Ascending aorta (tissue), 2 donors: ENCODE results near the gene VEZF1. TPM values are rescaled to one million over a fixed set of nuclear protein-coding genes. Genes with fewer than 3 reads are reported as not detected.
"Not testable (repeated sequence)": the region's sequence is repeated elsewhere in the genome, so short reads cannot be mapped to it uniquely, and the experiment has no call there.

Source experiments
- DNase-seq, 2 donors: peaks; one replicate each; pipeline ENCODE4 v3.0.0-alpha.2; 2019; ENCODE audit warnings: low spot score in 2 of 2
- H3K27ac ChIP-seq, 2 donors: fragments of 200-600 bp; sonication (generic); one replicate each; pipeline ENCODE4 v1.5.1; 2016 to 2017; ENCODE audit warnings: mild to moderate bottlenecking in 1 of 2
- H3K27me3 ChIP-seq: fragments of 200-600 bp; sonication (generic); one replicate; pipeline ENCODE4 v1.5.1; 2017
- H3K36me3 ChIP-seq, 2 donors: fragments of 200-600 bp; sonication (generic); one replicate each; pipeline ENCODE4 v1.5.1; 2016
- H3K4me1 ChIP-seq, 2 donors: fragments of 200-600 bp; sonication (generic); one replicate each; pipeline ENCODE4 v1.5.1; 2016 to 2017; ENCODE audit warnings: mild to moderate bottlenecking in 1 of 2
- H3K4me3 ChIP-seq, 2 donors: fragments of 200-600 bp; sonication (generic); one replicate each; pipeline ENCODE4 v1.5.1; 2016 to 2017; ENCODE audit warnings: mild to moderate bottlenecking in 1 of 2
- H3K9me3 ChIP-seq, 2 donors: fragments of 200-600 bp; sonication (generic); one replicate each; pipeline ENCODE4 v1.5.1; 2016
- CTCF ChIP-seq, 3 experiments: fragments of 200-600 bp in 2 of 3; fragments of 450-650 bp in 1 of 3; sonication (generic) in 2 of 3; IDR thresholded peaks; one replicate each; pipeline ENCODE4 v1.5.1; 2016 to 2019; ENCODE audit warnings: antibody characterized with exemption in 3 of 3, mild to moderate bottlenecking in 1 of 3, moderate library complexity in 1 of 3
- intact Hi-C: fragments of 100-400 bp; cut with DNase I; formaldehyde crosslinking; loops from one replicate; pipeline ENCODE4 v1.15.1; 2023
- total RNA-seq: library from RNA; depleted of rRNA; stranded (reverse); fragments of >200 nt; gene quantifications from one replicate; pipeline ENCODE4 v1.1.0, GENCODE V29; 2016

VEZF1 gene
- total RNA-seq, 1 donor from 2014 or later: 47.4 TPM

GRCh38 chr17:57965521-57966160 lies 22.4 kb downstream of the VEZF1 start:
- intact Hi-C loops: no loop called here
- no peaks in the 10 kb centered on the region for H3K36me3 ChIP-seq
- no peaks in the 10 kb centered on the region for H3K27me3 ChIP-seq
- peak in 1 of 2 donors; percentile 55 for DNase-seq
- no peaks in the 10 kb centered on the region for H3K4me1 ChIP-seq
- H3K4me3 ChIP-seq: no peak overlapping the region
- no peaks in the 10 kb centered on the region for H3K9me3 ChIP-seq
- H3K27ac ChIP-seq: no peak overlapping the region
- no peak for TF ChIP-seq CTCF (IDR thresholded peaks at IDR 0.05)

- intact Hi-C loops: no loop called here
- Histone ChIP-seq H3K36me3 (no peaks in the 10 kb centered on the region), H3K27ac (no peak overlapping the region), H3K9me3 (no peaks in the 10 kb centered on the region), H3K4me3 (no peak overlapping the region), H3K4me1 (no peaks in the 10 kb centered on the region), H3K27me3 (no peaks in the 10 kb centered on the region)
- TF ChIP-seq CTCF (IDR thresholded peaks at IDR 0.05): no peak
- no peak for DNase-seq
Measured at GRCh38 chr17:57963149-57963511, 24.9 kb downstream of the VEZF1 start.

- intact Hi-C loops: no loop called here
- Histone ChIP-seq H3K36me3 (no peaks in the 10 kb centered on the region), H3K4me1 (no peaks in the 10 kb centered on the region), H3K27me3 (no peaks in the 10 kb centered on the region), H3K9me3 (no peaks in the 10 kb centered on the region), H3K27ac (no peak overlapping the region), H3K4me3 (no peak overlapping the region)
- peak in 1 of 2 donors; percentile 50 for DNase-seq
- no peak for TF ChIP-seq CTCF (IDR thresholded peaks at IDR 0.05)
Measured at GRCh38 chr17:57962279-57963148, 25.5 kb downstream of the VEZF1 start.

GRCh38 chr17:57959929-57960328 lies 28.1 kb downstream of the VEZF1 start:
- H3K36me3 ChIP-seq: no peaks in the 10 kb centered on the region
- H3K27me3 ChIP-seq: no peaks in the 10 kb centered on the region
- no peak overlapping the region for H3K27ac ChIP-seq
- H3K4me1 ChIP-seq: peaks cover 3 to 6% of the 10 kb centered on the region in 2 donors
- no peak overlapping the region for H3K4me3 ChIP-seq
- peak in 1 of 2 donors; percentile 18 for DNase-seq
- intact Hi-C loops: no loop called here
- no peaks in the 10 kb centered on the region for H3K9me3 ChIP-seq
- no peak for TF ChIP-seq CTCF (IDR thresholded peaks at IDR 0.05)

- H3K4me3 ChIP-seq, H3K9me3 ChIP-seq, H3K36me3 ChIP-seq, H3K27ac ChIP-seq, intact Hi-C loops, H3K27me3 ChIP-seq: not testable (repeated sequence)
- peak in 1 of 2 donors; percentile 34 for DNase-seq
- H3K4me1 ChIP-seq: peaks cover 3 to 12% of the 10 kb centered on the region in 2 donors
Measured at GRCh38 chr17:57958391-57958790, 29.7 kb downstream of the VEZF1 start.

- Histone ChIP-seq H3K4me1 (peaks cover 3 to 12% of the 10 kb centered on the region in 2 donors), H3K4me3 (no peak overlapping the region), H3K27me3 (no peaks in the 10 kb centered on the region), H3K9me3 (no peaks in the 10 kb centered on the region), H3K27ac (no peak overlapping the region), H3K36me3 (no peaks in the 10 kb centered on the region)
- DNase-seq: no peak
- intact Hi-C loops: loop anchor here (2.0 kb wide), 1 partner anchor 89 kb away; no protein-coding TSS in a partner anchor
- no peak for TF ChIP-seq CTCF (IDR thresholded peaks at IDR 0.05)
Measured at GRCh38 chr17:57957886-57958285, 30.2 kb downstream of the VEZF1 start.
